ENCODE results near the gene USP53.

The USP53 gene

DNA sequence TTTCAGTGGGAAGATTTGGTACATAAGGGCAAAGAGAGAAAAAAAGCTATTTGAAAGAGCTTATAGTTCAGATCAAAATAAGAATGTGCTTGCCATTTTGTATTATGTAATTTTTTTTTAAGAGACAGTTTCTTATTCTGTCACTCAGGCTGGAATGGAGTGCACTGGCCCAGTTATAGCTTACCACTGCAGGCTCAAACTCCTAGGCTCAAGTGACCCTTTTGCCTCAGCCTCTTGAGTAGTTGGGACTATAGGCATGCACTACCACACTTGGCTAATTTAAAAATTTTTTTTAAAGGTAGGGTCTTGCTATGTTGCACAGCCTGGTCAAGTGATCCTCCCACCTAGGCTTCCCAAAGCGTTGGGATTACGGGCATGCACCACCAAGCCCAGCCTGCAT, 22.2 kb upstream of the USP53 start:
- no peaks in the 10 kb centered on the region for H3K4me1 ChIP-seq (ENCODE audit: control insufficient read depth, insufficient read depth, low read length)
- H3K9me3 ChIP-seq (ENCODE audit: control insufficient read depth, insufficient read depth, low read depth, low read length), result no peaks in the 10 kb centered on the region
- CTCF ChIA-PET, result interaction anchor here (0.6 kb wide), 1 partner anchor 169 kb away, joined by 3 read pairs; no protein-coding TSS in a partner anchor
- TF ChIP-seq KLF9 (tag by site-specific recombination; IDR thresholded peaks at IDR 0.05; ENCODE audit: low read depth) (no peak), ZNF132 (tag by site-specific recombination; IDR thresholded peaks at IDR 0.05; ENCODE audit: borderline replicate concordance) (no peak), ZNF214 (tag by site-specific recombination; IDR thresholded peaks at IDR 0.05; ENCODE audit: borderline replicate concordance) (no peak), ZNF48 (tag by site-specific recombination; IDR thresholded peaks at IDR 0.05) (no peak), ZNF610 (tag by site-specific recombination; IDR thresholded peaks at IDR 0.05; ENCODE audit: borderline replicate concordance) (no peak), ZNF146 (tag by site-specific recombination; IDR thresholded peaks at IDR 0.05) (no peak), ZNF211 (tag by site-specific recombination; IDR thresholded peaks at IDR 0.05; ENCODE audit: low read depth) (no peak), FEZF1 (tag by site-specific recombination; IDR thresholded peaks at IDR 0.05) (no peak), OSR2 (tag by site-specific recombination; IDR thresholded peaks at IDR 0.05) (no peak), ZNF174 (tag by site-specific recombination; IDR thresholded peaks at IDR 0.05) (no peak), ZSCAN4 (tag by site-specific recombination; IDR thresholded peaks at IDR 0.05) (no peak), ZNF449 (tag by site-specific recombination; IDR thresholded peaks at IDR 0.05) (no peak), MEIS1 (CRISPR knock-in tag; IDR thresholded peaks at IDR 0.05; ENCODE audit: borderline replicate concordance) (no peak), ZNF596 (tag by site-specific recombination; IDR thresholded peaks at IDR 0.05) (no peak)
- H3K27ac ChIP-seq (ENCODE audit: extremely low read depth, low read depth, low read length), result no peak overlapping the region
- no peak overlapping the region for H3K4me3 ChIP-seq (ENCODE audit: low read depth, low read length)
- no peaks in the 10 kb centered on the region for H3K36me3 ChIP-seq (ENCODE audit: control insufficient read depth in 2 of 2, insufficient read depth in 1 of 2, low read length in 2 of 2)
- POLR2A ChIA-PET, result no interaction called here

DNA sequence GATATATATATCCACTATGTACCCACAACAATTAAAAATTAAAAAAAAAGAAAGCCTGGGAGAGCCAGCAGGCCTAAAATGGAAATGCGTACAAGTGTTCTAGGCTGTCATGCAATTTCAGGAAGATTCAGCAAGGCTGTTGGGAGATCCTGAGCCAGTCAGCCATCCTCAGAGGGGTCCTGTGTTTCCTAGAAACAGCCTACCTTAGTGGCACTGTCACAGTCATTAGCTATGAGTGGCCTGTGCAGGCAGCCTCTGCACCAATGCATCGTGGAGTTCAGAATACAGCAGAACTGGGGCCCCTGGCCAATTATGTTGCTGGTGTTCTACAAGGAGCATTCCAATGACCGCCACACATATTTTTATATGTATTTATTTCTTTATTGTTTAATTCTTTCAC, 21.0 kb upstream of the USP53 start:
- no peaks in the 10 kb centered on the region for H3K9me3 ChIP-seq (ENCODE audit: control insufficient read depth, insufficient read depth, low read depth, low read length)
- ChIA-PET POLR2A (no interaction called here), CTCF (no interaction called here)
- H3K4me1 ChIP-seq (ENCODE audit: control insufficient read depth, insufficient read depth, low read length), result no peaks in the 10 kb centered on the region
- no peak overlapping the region for H3K27ac ChIP-seq (ENCODE audit: extremely low read depth, low read depth, low read length)
- H3K36me3 ChIP-seq (ENCODE audit: control insufficient read depth in 2 of 2, insufficient read depth in 1 of 2, low read length in 2 of 2), result no peaks in the 10 kb centered on the region
- TF ChIP-seq ZSCAN18 (tag by site-specific recombination; IDR thresholded peaks at IDR 0.05) (no peak), ZNF585B (tag by site-specific recombination; IDR thresholded peaks at IDR 0.05) (no peak), ZNF248 (tag by site-specific recombination; IDR thresholded peaks at IDR 0.05) (no peak), ZNF140 (tag by site-specific recombination; IDR thresholded peaks at IDR 0.05) (no peak), ZNF692 (tag by site-specific recombination; IDR thresholded peaks at IDR 0.05) (no peak), ZNF157 (tag by site-specific recombination; IDR thresholded peaks at IDR 0.05) (no peak), ZSCAN30 (tag by site-specific recombination; IDR thresholded peaks at IDR 0.05) (no peak), HOXC10 (CRISPR knock-in tag; IDR thresholded peaks at IDR 0.05) (no peak), ZNF660 (tag by site-specific recombination; IDR thresholded peaks at IDR 0.05) (no peak), HIC1 (tag by site-specific recombination; IDR thresholded peaks at IDR 0.05) (no peak), ZNF776 (tag by site-specific recombination; IDR thresholded peaks at IDR 0.05; ENCODE audit: borderline replicate concordance) (no peak)
- TF ChIP-seq, protein P1, sequence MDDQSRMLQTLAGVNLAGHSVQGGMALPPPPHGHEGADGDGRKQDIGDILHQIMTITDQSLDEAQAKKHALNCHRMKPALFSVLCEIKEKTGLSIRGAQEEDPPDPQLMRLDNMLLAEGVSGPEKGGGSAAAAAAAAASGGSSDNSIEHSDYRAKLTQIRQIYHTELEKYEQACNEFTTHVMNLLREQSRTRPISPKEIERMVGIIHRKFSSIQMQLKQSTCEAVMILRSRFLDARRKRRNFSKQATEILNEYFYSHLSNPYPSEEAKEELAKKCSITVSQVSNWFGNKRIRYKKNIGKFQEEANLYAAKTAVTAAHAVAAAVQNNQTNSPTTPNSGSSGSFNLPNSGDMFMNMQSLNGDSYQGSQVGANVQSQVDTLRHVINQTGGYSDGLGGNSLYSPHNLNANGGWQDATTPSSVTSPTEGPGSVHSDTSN (CRISPR knock-in tag; IDR thresholded peaks at IDR 0.05), result no peak
- H3K4me3 ChIP-seq (ENCODE audit: low read depth, low read length), result no peak overlapping the region
